PC-3 (cell line): ENCODE measurements around the gene KCNQ2. TPM values are rescaled to one million over a fixed set of nuclear protein-coding genes. Genes with fewer than 3 reads are reported as not detected.

Source experiments
- ATAC-seq: fragments of 200-7000 bp; cut with Tn5 transposase; 2 replicates; pipeline ENCODE4 v1.9.1; 2020; ENCODE audit warnings: mild to moderate bottlenecking, moderate library complexity
- BruUV-seq: library from RNA; stranded (reverse); fragments of 400-500 nt; replicated peaks from 2 replicates; lab custom pipeline; 2021; lab: Mats Ljungman, UMichigan
- CTCF ChIA-PET: fragments of 300-600 bp; sonication (Branson Sonifier 250); formaldehyde crosslinking; loops from one replicate; lab custom pipeline; 2022; ENCODE audit warnings: antibody characterized with exemption; lab: Charles Lee
- POLR2A ChIA-PET: fragments of 300-600 bp; sonication (Branson Sonifier 250); formaldehyde crosslinking; loops from one replicate; lab custom pipeline; 2022; ENCODE audit warnings: antibody characterized with exemption; ENCODE audit not compliant: unreplicated experiment; lab: Charles Lee
- DNase-seq: peaks from one replicate; pipeline ENCODE4 v3.0.0-alpha.2; 2015
- H2AFZ ChIP-seq: fragments of 300-600 bp; sonication (generic); 2 replicates; pipeline ENCODE4 v1.6.0; 2016; ENCODE audit warnings: antibody characterized with exemption, low read length
- H3F3A ChIP-seq: fragments of 300-600 bp; sonication (generic); one replicate; pipeline ENCODE4 v1.6.0; 2017; ENCODE audit warnings: antibody characterized with exemption, low read length, control low read depth, mild to moderate bottlenecking; ENCODE audit not compliant: unreplicated experiment
- H3K27ac ChIP-seq: fragments of 300-600 bp; sonication (generic); 2 replicates; pipeline ENCODE4 v1.5.1; 2016; ENCODE audit warnings: mild to moderate bottlenecking, low read length
- H3K27me3 ChIP-seq: fragments of 300-600 bp; sonication (generic); 2 replicates; pipeline ENCODE4 v1.6.1; 2016; ENCODE audit warnings: low read length, mixed read lengths
- H3K36me3 ChIP-seq: fragments of 300-600 bp; sonication (generic); 2 replicates; pipeline ENCODE4 v1.6.1; 2016; ENCODE audit warnings: low read depth, mixed run types, low read length, mixed read lengths
- H3K4me1 ChIP-seq: fragments of 300-600 bp; sonication (generic); 2 replicates; pipeline ENCODE4 v1.5.1; 2016; ENCODE audit warnings: low read length; ENCODE audit not compliant: insufficient read depth
- H3K4me2 ChIP-seq: fragments of 300-600 bp; sonication (generic); 2 replicates; pipeline ENCODE4 v1.6.0; 2016; ENCODE audit warnings: low read length
- H3K4me3 ChIP-seq: fragments of 300-600 bp; sonication (generic); 2 replicates; pipeline ENCODE4 v1.5.1; 2016; ENCODE audit warnings: mild to moderate bottlenecking, low read length, mixed read lengths
- H3K79me2 ChIP-seq: fragments of 300-600 bp; sonication (generic); 2 replicates; pipeline ENCODE4 v1.6.1; 2017; ENCODE audit warnings: low read length, mixed read lengths
- H3K9ac ChIP-seq: fragments of 300-600 bp; sonication (generic); 2 replicates; pipeline ENCODE4 v1.6.0; 2016; ENCODE audit warnings: mild to moderate bottlenecking, low read length
- H3K9me2 ChIP-seq: fragments of 300-600 bp; sonication (generic); replicated peaks from 2 replicates; pipeline ENCODE4 v1.6.1; 2016; ENCODE audit warnings: mixed run types, low read length, mixed read lengths
- H3K9me3 ChIP-seq: fragments of 300-600 bp; sonication (generic); 2 replicates; pipeline ENCODE4 v1.6.1; 2016; ENCODE audit warnings: low read length, mixed read lengths
- H4K20me1 ChIP-seq: fragments of 300-600 bp; sonication (generic); 2 replicates; pipeline ENCODE4 v1.6.1; 2016; ENCODE audit warnings: low read length, mixed read lengths
- EZH2 ChIP-seq: fragments of 300-600 bp; sonication (generic); IDR thresholded peaks from one replicate; pipeline ENCODE4 v1.6.1; 2017; ENCODE audit warnings: antibody characterized with exemption, mild to moderate bottlenecking, low read length; ENCODE audit not compliant: unreplicated experiment
- EZH2phosphoT487 ChIP-seq: fragments of 300-600 bp; sonication (generic); IDR thresholded peaks from 2 replicates; pipeline ENCODE4 v1.6.1; 2018; ENCODE audit warnings: mild to moderate bottlenecking, antibody characterized with exemption, low read length, borderline replicate concordance
- intact Hi-C: fragments of 100-400 bp; cut with micrococcal nuclease; formaldehyde crosslinking; loops from 2 replicates; pipeline ENCODE4 v1.9.0; 2023
- total RNA-seq: library from RNA; depleted of rRNA; stranded (reverse); fragments of >200 nt; gene quantifications from 2 replicates; pipeline ENCODE4 v1.2.3, GENCODE V29; 2014
- TF ChIP-seq, protein P1 (sequence below): fragments of 300-600 bp; sonication (generic); conservative IDR thresholded peaks from 2 replicates; pipeline ENCODE4 v1.5.1; 2017; ENCODE audit warnings: antibody characterized with exemption, low read depth, mild to moderate bottlenecking, low read length

KCNQ2 gene
- total RNA-seq, 1 experiment from 2014 or later: not detected

DNA sequence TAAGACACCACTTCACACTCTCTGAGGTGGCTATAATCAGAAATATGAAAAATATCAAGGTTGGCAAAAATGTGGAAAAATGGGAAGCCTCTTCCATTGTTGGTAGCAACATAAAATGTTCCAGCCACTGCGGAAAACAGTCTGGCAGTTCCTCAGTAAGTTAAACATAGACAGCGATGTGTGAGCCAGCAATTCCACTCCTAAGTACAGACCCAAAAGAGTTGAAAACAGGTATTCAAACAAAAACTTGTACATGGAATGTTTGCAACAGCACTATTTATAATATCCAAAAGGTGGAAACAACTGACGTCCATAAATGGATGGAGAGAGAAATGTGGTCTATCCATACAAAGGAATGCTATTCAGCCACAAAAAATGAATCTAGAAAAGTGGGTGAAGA is 40.8 kb upstream of the KCNQ2 start:
- H3K4me2 ChIP-seq: no peak overlapping the region
- H3K27ac ChIP-seq: no peak overlapping the region
- ATAC-seq (no peak), DNase-seq (no peak)
- ChIA-PET CTCF (no interaction called here), POLR2A (no interaction called here)
- H3K4me3 ChIP-seq: no peak overlapping the region
- H3K9ac ChIP-seq: no peak overlapping the region
- no peaks in the 10 kb centered on the region for H3K36me3 ChIP-seq
- intact Hi-C loops: no loop called here
- H4K20me1 ChIP-seq: no peaks in the 10 kb centered on the region
- H3F3A ChIP-seq: no peaks in the 10 kb centered on the region
- H2AFZ ChIP-seq: no peak overlapping the region
- H3K27me3 ChIP-seq: no peaks in the 10 kb centered on the region
- no peaks in the 10 kb centered on the region for H3K9me2 ChIP-seq
- TF ChIP-seq EZH2phosphoT487 (no peak), EZH2 (no peak)
- TF ChIP-seq, protein P1, sequence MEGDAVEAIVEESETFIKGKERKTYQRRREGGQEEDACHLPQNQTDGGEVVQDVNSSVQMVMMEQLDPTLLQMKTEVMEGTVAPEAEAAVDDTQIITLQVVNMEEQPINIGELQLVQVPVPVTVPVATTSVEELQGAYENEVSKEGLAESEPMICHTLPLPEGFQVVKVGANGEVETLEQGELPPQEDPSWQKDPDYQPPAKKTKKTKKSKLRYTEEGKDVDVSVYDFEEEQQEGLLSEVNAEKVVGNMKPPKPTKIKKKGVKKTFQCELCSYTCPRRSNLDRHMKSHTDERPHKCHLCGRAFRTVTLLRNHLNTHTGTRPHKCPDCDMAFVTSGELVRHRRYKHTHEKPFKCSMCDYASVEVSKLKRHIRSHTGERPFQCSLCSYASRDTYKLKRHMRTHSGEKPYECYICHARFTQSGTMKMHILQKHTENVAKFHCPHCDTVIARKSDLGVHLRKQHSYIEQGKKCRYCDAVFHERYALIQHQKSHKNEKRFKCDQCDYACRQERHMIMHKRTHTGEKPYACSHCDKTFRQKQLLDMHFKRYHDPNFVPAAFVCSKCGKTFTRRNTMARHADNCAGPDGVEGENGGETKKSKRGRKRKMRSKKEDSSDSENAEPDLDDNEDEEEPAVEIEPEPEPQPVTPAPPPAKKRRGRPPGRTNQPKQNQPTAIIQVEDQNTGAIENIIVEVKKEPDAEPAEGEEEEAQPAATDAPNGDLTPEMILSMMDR: no peak
- H3K4me1 ChIP-seq: no peaks in the 10 kb centered on the region
- H3K9me3 ChIP-seq: no peaks in the 10 kb centered on the region
- BruUV-seq: no TSS peak
- H3K79me2 ChIP-seq: no peaks in the 10 kb centered on the region

DNA sequence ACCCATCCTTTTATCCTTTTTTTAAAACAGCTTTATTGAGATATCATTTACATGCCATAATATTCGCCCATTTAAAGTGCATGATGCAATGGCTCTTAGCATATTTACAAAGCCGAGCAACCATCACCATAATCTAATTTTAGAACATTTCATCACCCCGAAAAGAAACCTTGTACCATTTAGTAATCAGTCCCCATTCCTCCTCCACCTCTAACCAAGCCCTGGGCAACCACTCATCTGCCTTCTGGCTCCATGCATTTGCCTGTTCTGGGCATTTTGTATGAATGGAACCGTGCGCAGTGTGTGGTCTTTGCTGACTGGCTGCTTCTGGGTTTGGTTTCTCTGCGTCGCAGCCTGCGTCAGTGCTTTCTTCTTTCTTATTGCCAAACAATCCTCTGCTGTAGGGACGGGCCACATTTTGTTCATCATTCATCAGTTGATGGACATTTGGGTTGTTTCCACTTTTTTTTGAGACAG is 36.7 kb upstream of the KCNQ2 start:
- ChIA-PET POLR2A (no interaction called here), CTCF (no interaction called here)
- no peaks in the 10 kb centered on the region for H3K9me2 ChIP-seq
- no peak for ATAC-seq
- no peak overlapping the region for H3K4me3 ChIP-seq
- no peaks in the 10 kb centered on the region for H3K36me3 ChIP-seq
- no peaks in the 10 kb centered on the region for H3K4me1 ChIP-seq
- H3K9ac ChIP-seq: no peak overlapping the region
- DNase-seq: no peak
- no peaks in the 10 kb centered on the region for H4K20me1 ChIP-seq
- no peak overlapping the region for H3K27ac ChIP-seq
- H3K9me3 ChIP-seq: no peaks in the 10 kb centered on the region
- no peak overlapping the region for H2AFZ ChIP-seq
- H3K27me3 ChIP-seq: no peaks in the 10 kb centered on the region
- no peaks in the 10 kb centered on the region for H3F3A ChIP-seq
- no TSS peak for BruUV-seq
- no peaks in the 10 kb centered on the region for H3K79me2 ChIP-seq
- H3K4me2 ChIP-seq: no peak overlapping the region
- TF ChIP-seq, protein P1: no peak
- intact Hi-C loops: no loop called here

GRCh38 chr20:63508072-63508768 is 35.8 kb upstream of the KCNQ2 start:
- Histone ChIP-seq H2AFZ (no peak overlapping the region), H3K4me1 (no peaks in the 10 kb centered on the region), H3K27me3 (no peaks in the 10 kb centered on the region), H3K9ac (no peak overlapping the region), H3K79me2 (no peaks in the 10 kb centered on the region), H3K9me3 (no peaks in the 10 kb centered on the region), H4K20me1 (no peaks in the 10 kb centered on the region), H3K4me3 (no peak overlapping the region), H3F3A (no peaks in the 10 kb centered on the region), H3K36me3 (no peaks in the 10 kb centered on the region), H3K27ac (no peak overlapping the region), H3K4me2 (no peak overlapping the region), H3K9me2 (no peaks in the 10 kb centered on the region)
- intact Hi-C loops: no loop called here
- ChIA-PET POLR2A (no interaction called here), CTCF (no interaction called here)
- ATAC-seq: no peak
- DNase-seq: no peak
- no TSS peak for BruUV-seq
- TF ChIP-seq EZH2phosphoT487: no peak
- no peak for TF ChIP-seq EZH2
- TF ChIP-seq, protein P1: no peak
